Measurements from ENCODE around the gene OSGIN1. TPM values are rescaled to one million over a fixed set of nuclear protein-coding genes. Genes with fewer than 3 reads are reported as not detected.
"Not testable (repeated sequence)": the region's sequence is repeated elsewhere in the genome, so short reads cannot be mapped to it uniquely, and the experiment has no call there.

OSGIN1 gene
- total and polyA plus RNA-seq, 7 donors, result 3.6 to 9.9 (median 5.4) TPM

- 73 to 75% methylated on average over 28 of the region's 28 CpGs for WGBS, 2 donors
- Histone ChIP-seq H3K4me1 (no peaks in the 10 kb centered on the region), H3K27me3 (no peaks in the 10 kb centered on the region), H3K9me3 (no peaks in the 10 kb centered on the region), H3K27ac (no peak overlapping the region), H3K36me3 (peaks cover 0 to 7% (median 0%) of the 10 kb centered on the region in 4 donors), H3K4me3 (no peak overlapping the region)
- no peak for TF ChIP-seq POLR2AphosphoS5 (IDR thresholded peaks at IDR 0.05)
- no peak for TF ChIP-seq POLR2A (IDR thresholded peaks at IDR 0.05)
- no peak for TF ChIP-seq CTCF (IDR thresholded peaks at IDR 0.05)
- no peak for TF ChIP-seq EP300 (IDR thresholded peaks at IDR 0.05)
- intact Hi-C loops (cut with DNase I), result no loop called here
- DNase-seq, result no peak
Observed at GRCh38 chr16:83940630-83941378, 12.2 kb upstream of the OSGIN1 start.

GRCh38 chr16:83941546-83941945 lies 11.5 kb upstream of the OSGIN1 start:
- DNase-seq; H3K4me1 ChIP-seq; H3K27me3 ChIP-seq; intact Hi-C loops (cut with DNase I); H3K9me3 ChIP-seq; H3K36me3 ChIP-seq; H3K27ac ChIP-seq; H3K4me3 ChIP-seq: not testable (repeated sequence)
- 96% methylated on average over 9 of the region's 9 CpGs for WGBS, 2 donors

GRCh38 chr16:83942074-83942473 lies 11.0 kb upstream of the OSGIN1 start:
- Histone ChIP-seq H3K36me3 (peaks cover 0 to 7% (median 0%) of the 10 kb centered on the region in 4 donors), H3K4me1 (no peaks in the 10 kb centered on the region), H3K27ac (no peak overlapping the region), H3K27me3 (no peaks in the 10 kb centered on the region), H3K9me3 (no peaks in the 10 kb centered on the region), H3K4me3 (no peak overlapping the region)
- 67 to 86% methylated on average over 14 of the region's 14 CpGs for WGBS, 2 donors
- DNase-seq, result no peak
- TF ChIP-seq POLR2A (IDR thresholded peaks at IDR 0.05) (no peak), CTCF (IDR thresholded peaks at IDR 0.05) (no peak), EP300 (IDR thresholded peaks at IDR 0.05) (no peak), POLR2AphosphoS5 (IDR thresholded peaks at IDR 0.05) (no peak)
- intact Hi-C loops (cut with DNase I), result no loop called here

- no peak for DNase-seq
- Histone ChIP-seq H3K9me3 (no peaks in the 10 kb centered on the region), H3K27ac (no peak overlapping the region), H3K27me3 (no peaks in the 10 kb centered on the region), H3K4me3 (no peak overlapping the region), H3K36me3 (no peaks in the 10 kb centered on the region), H3K4me1 (no peaks in the 10 kb centered on the region)
- TF ChIP-seq EP300 (IDR thresholded peaks at IDR 0.05) (no peak), POLR2A (IDR thresholded peaks at IDR 0.05) (no peak)
- intact Hi-C loops (cut with DNase I), result no loop called here
- 47 to 80% methylated on average over 11 of the region's 11 CpGs for WGBS, 2 donors
Observed at GRCh38 chr16:83942815-83943515, 10.1 kb upstream of the OSGIN1 start.

GRCh38 chr16:83943516-83944050 lies 9.5 kb upstream of the OSGIN1 start:
- Histone ChIP-seq H3K36me3 (no peaks in the 10 kb centered on the region), H3K9me3 (no peaks in the 10 kb centered on the region), H3K4me1 (no peaks in the 10 kb centered on the region), H3K27me3 (no peaks in the 10 kb centered on the region), H3K4me3 (no peak overlapping the region), H3K27ac (no peak overlapping the region)
- DNase-seq, result no peak
- 87 to 91% methylated on average over 10 of the region's 10 CpGs for WGBS, 2 donors
- TF ChIP-seq EP300 (IDR thresholded peaks at IDR 0.05), result no peak
- TF ChIP-seq POLR2A (IDR thresholded peaks at IDR 0.05), result no peak
- no peak for TF ChIP-seq POLR2AphosphoS5 (IDR thresholded peaks at IDR 0.05)
- no peak for TF ChIP-seq CTCF (IDR thresholded peaks at IDR 0.05)
- intact Hi-C loops (cut with DNase I), result no loop called here
